HCT116 (cell line): ENCODE data around the gene DHRS13. TPM values are rescaled to one million over a fixed set of nuclear protein-coding genes. Genes with fewer than 3 reads are reported as not detected.

ENCODE experiments used
- ATAC-seq: fragments of 200-7000 bp; cut with Tn5 transposase; 2 replicates; pipeline ENCODE4 v1.9.1; 2020; ENCODE audit warnings: mild to moderate bottlenecking, moderate library complexity
- BruUV-seq: library from RNA; stranded (reverse); fragments of 400-500 nt; replicated peaks from 2 replicates; lab custom pipeline; 2021; lab: Mats Ljungman, UMichigan
- CTCF ChIA-PET: fragments of 300-600 bp; sonication (Branson Sonifier 250); formaldehyde crosslinking; loops from one replicate; lab custom pipeline; 2021; ENCODE audit warnings: antibody characterized with exemption; lab: Charles Lee
- POLR2A ChIA-PET: fragments of 300-600, 350-600 bp; sonication (Branson Sonifier 250); formaldehyde crosslinking; loops from one replicate; lab custom pipeline; 2021; ENCODE audit warnings: antibody characterized with exemption; lab: Charles Lee
- RAD21 ChIA-PET, 2 experiments: fragments of 300-600 bp; sonication (Branson Sonifier 250); formaldehyde crosslinking; loops; one replicate each; lab custom pipeline; 2023; ENCODE audit warnings: low total read pairs in 2 of 2; ENCODE audit not compliant: uncharacterized antibody in 2 of 2, unreplicated experiment in 2 of 2, low non-redundant PET in 1 of 2; lab: Charles Lee
- DNase-seq: peaks from one replicate; pipeline ENCODE4 v3.0.0-alpha.2; 2010; ENCODE audit warnings: low read depth, low spot score
- H2AFZ ChIP-seq: fragments of 200-600 bp; shearing (Covaris generic), sonication (generic); 2 replicates; pipeline ENCODE4 v1.6.1; 2017; ENCODE audit warnings: low read depth, mixed run types, mixed read lengths, antibody characterized with exemption, low read length; ENCODE audit not compliant: poor library complexity, severe bottlenecking
- H3K27ac ChIP-seq: 2 replicates; pipeline ENCODE4 v1.5.1; 2012; ENCODE audit warnings: low read depth, low read length
- H3K27me3 ChIP-seq: fragments of 200-600 bp; sonication (generic); 2 replicates; pipeline ENCODE4 v1.6.1; 2016; ENCODE audit warnings: mixed run types, low read length, mixed read lengths; ENCODE audit not compliant: insufficient read depth
- H3K36me3 ChIP-seq, 2 experiments: fragments of 200-500 bp in 1 of 2; fragments of 200-600 bp in 1 of 2; sonication (Bioruptor generic) in 1 of 2; sonication (generic) in 1 of 2; 2 replicates each; pipeline versions ENCODE4 v1.5.1 to v1.6.1; 2014 to 2016; ENCODE audit warnings: low read length in 2 of 2, inconsistent platforms in 1 of 2, mixed read lengths in 1 of 2, mixed run types in 1 of 2; ENCODE audit not compliant: insufficient read depth in 2 of 2, control insufficient read depth in 1 of 2
- H3K4me1 ChIP-seq, 2 experiments: fragments of 200-600 bp in 1 of 2; sonication (generic) in 1 of 2; 2 replicates each; pipeline versions ENCODE4 v1.5.1 to v1.6.1; 2012 to 2017; ENCODE audit warnings: low read length in 2 of 2, inconsistent platforms in 1 of 2, mild to moderate bottlenecking in 1 of 2, mixed read lengths in 1 of 2, mixed run types in 1 of 2, moderate library complexity in 1 of 2; ENCODE audit not compliant: insufficient read depth in 2 of 2, control insufficient read depth in 1 of 2
- H3K4me2 ChIP-seq: fragments of 200-600 bp; sonication (generic); 2 replicates; pipeline ENCODE4 v1.6.1; 2017; ENCODE audit warnings: mixed run types, low read length, mixed read lengths
- H3K4me3 ChIP-seq, 2 experiments: fragments of 200-600 bp in 1 of 2; sonication (generic) in 1 of 2; replicated peaks in 1 of 2; 2 replicates each; pipeline ENCODE4 v1.5.1; 2011 to 2016; ENCODE audit warnings: low read length in 2 of 2, control low read depth in 1 of 2, low read depth in 1 of 2, mild to moderate bottlenecking in 1 of 2, mixed read lengths in 1 of 2, mixed run types in 1 of 2
- H3K79me2 ChIP-seq: fragments of 200-600 bp; sonication (generic); 2 replicates; pipeline ENCODE4 v1.6.1; 2017; ENCODE audit warnings: mild to moderate bottlenecking, mixed run types, low read length, moderate library complexity, mixed read lengths; ENCODE audit not compliant: insufficient read depth
- H3K9ac ChIP-seq: fragments of 200-600 bp; sonication (generic); 2 replicates; pipeline ENCODE4 v1.6.1; 2016; ENCODE audit warnings: low read length, mixed read lengths
- H3K9me2 ChIP-seq: fragments of 200-600 bp; sonication (generic), shearing (Covaris generic); 2 replicates; pipeline ENCODE4 v1.6.1; 2017; ENCODE audit warnings: mixed run types, mild to moderate bottlenecking, moderate library complexity; ENCODE audit not compliant: insufficient read depth
- H3K9me3 ChIP-seq, 2 experiments: fragments of 200-500 bp in 1 of 2; fragments of 200-600 bp in 1 of 2; sonication (Bioruptor generic) in 1 of 2; sonication (generic) in 1 of 2; 2 replicates each; pipeline ENCODE4 v1.6.1; 2014 to 2017; ENCODE audit warnings: low read length in 2 of 2, mixed read lengths in 2 of 2, inconsistent platforms in 1 of 2, low read depth in 1 of 2, mild to moderate bottlenecking in 1 of 2, mixed run types in 1 of 2, moderate library complexity in 1 of 2; ENCODE audit not compliant: control insufficient read depth in 1 of 2, insufficient read depth in 1 of 2
- H4K20me1 ChIP-seq: fragments of 200-600 bp; sonication (generic), shearing (Covaris generic); 2 replicates; pipeline ENCODE4 v1.6.1; 2017; ENCODE audit warnings: mixed run types, mild to moderate bottlenecking, moderate library complexity; ENCODE audit not compliant: insufficient read depth
- ATF3 ChIP-seq: IDR thresholded peaks from 2 replicates; pipeline ENCODE4 v1.6.1; 2012
- CBX3 ChIP-seq: IDR thresholded peaks from 2 replicates; pipeline ENCODE4 v1.6.1; 2012; ENCODE audit warnings: low read depth
- CEBPB ChIP-seq: IDR thresholded peaks from 2 replicates; pipeline ENCODE4 v1.6.1; 2012; ENCODE audit warnings: low read depth
- EGR1 ChIP-seq: IDR thresholded peaks from 2 replicates; pipeline ENCODE4 v1.6.1; 2012; ENCODE audit warnings: low read depth
- ELF1 ChIP-seq: IDR thresholded peaks from 2 replicates; pipeline ENCODE4 v1.6.1; 2012; ENCODE audit warnings: low read depth, borderline replicate concordance
- EZH2 ChIP-seq: fragments of 200-600 bp; sonication (generic); IDR thresholded peaks from 2 replicates; pipeline ENCODE4 v1.6.1; 2017; ENCODE audit warnings: antibody characterized with exemption, mixed run types
- FOSL1 ChIP-seq: IDR thresholded peaks from 2 replicates; pipeline ENCODE4 v1.6.1; 2012; ENCODE audit warnings: low read depth
- MAX ChIP-seq: IDR thresholded peaks from 2 replicates; pipeline ENCODE4 v1.6.1; 2012
- POLR2A ChIP-seq: IDR thresholded peaks from 2 replicates; pipeline ENCODE4 v1.7.0; 2011; ENCODE audit warnings: borderline replicate concordance; ENCODE audit not compliant: insufficient read depth, insufficient read length; ENCODE audit errors: extremely low read depth
- POLR2AphosphoS5 ChIP-seq: IDR thresholded peaks from 2 replicates; pipeline ENCODE4 v1.6.1; 2011; ENCODE audit warnings: mild to moderate bottlenecking, low read depth, low read length, moderate library complexity
- RAD21 ChIP-seq: IDR thresholded peaks from 2 replicates; pipeline ENCODE4 v1.6.1; 2012; ENCODE audit warnings: low read depth, mild to moderate bottlenecking
- SIN3A ChIP-seq: IDR thresholded peaks from 2 replicates; pipeline ENCODE4 v1.6.1; 2012; ENCODE audit warnings: low read depth
- SP1 ChIP-seq: IDR thresholded peaks from 2 replicates; pipeline ENCODE4 v1.6.1; 2012; ENCODE audit warnings: low read depth
- SRF ChIP-seq: IDR thresholded peaks from 2 replicates; pipeline ENCODE4 v1.6.1; 2012; ENCODE audit warnings: low read depth
- TCF7L2 ChIP-seq: IDR thresholded peaks from 2 replicates; pipeline ENCODE4 v1.7.0; 2011; ENCODE audit warnings: borderline replicate concordance, inconsistent platforms; ENCODE audit not compliant: insufficient read depth, insufficient read length; ENCODE audit errors: extremely low read depth
- YY1 ChIP-seq: IDR thresholded peaks from 2 replicates; pipeline ENCODE4 v1.6.1; 2011; ENCODE audit warnings: low read length, low read depth, moderate library complexity, mild to moderate bottlenecking; ENCODE audit not compliant: insufficient replicate concordance; ENCODE audit errors: extremely low read depth
- ZBTB33 ChIP-seq: IDR thresholded peaks from 2 replicates; pipeline ENCODE4 v1.6.1; 2011; ENCODE audit warnings: mild to moderate bottlenecking, low read length, moderate library complexity; ENCODE audit not compliant: insufficient replicate concordance; ENCODE audit errors: extremely low read depth
- ZNF274 ChIP-seq: fragments of 200-500 bp; sonication (Bioruptor generic); IDR thresholded peaks from 2 replicates; pipeline ENCODE4 v1.6.1; 2014; ENCODE audit warnings: mild to moderate bottlenecking, low read depth, low read length, inconsistent platforms
- intact Hi-C: fragments of 100-400 bp; cut with micrococcal nuclease; formaldehyde crosslinking; loops from 2 replicates; pipeline ENCODE4 v1.10.0; 2022
- total RNA-seq: library from RNA; stranded (reverse); gene quantifications from one replicate; pipeline ENCODE4 v1.2.1, GENCODE V29; 2021; ENCODE audit not compliant: unreplicated experiment
- TF ChIP-seq, protein P1 (sequence below): IDR thresholded peaks from 2 replicates; pipeline ENCODE4 v1.6.1; 2012; ENCODE audit warnings: low read depth

Gene DHRS13
- total RNA-seq, 1 experiment from 2014 or later = 13.5 TPM

DNA sequence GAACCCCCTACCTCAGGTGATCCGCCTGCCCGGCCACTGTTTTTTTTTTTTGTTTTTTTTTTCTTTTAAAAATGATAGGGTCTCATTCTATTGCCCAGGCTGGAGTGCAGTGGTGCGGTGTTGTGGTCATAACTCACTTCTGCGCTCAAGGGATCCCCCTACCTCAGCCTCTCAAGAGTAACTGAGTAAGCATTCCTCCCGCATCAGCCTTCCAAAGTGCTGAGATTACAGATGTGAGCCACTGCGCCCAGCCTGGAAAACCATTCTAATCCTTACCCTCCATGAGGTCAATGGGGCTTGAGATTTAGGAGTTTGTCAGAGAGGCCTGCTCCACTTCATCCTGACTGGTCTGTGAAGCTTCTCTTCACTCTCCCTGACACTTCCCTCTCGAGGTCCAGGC, 35.6 kb downstream of the DHRS13 start:
- Histone ChIP-seq H4K20me1 (no peaks in the 10 kb centered on the region), H3K9me2 (no peaks in the 10 kb centered on the region), H3K27me3 (no peaks in the 10 kb centered on the region), H3K4me3 (no peak overlapping the region), H3K9me3 (no peaks in the 10 kb centered on the region), H3K79me2 (no peaks in the 10 kb centered on the region), H3K4me1 (no peaks in the 10 kb centered on the region), H3K27ac (no peak overlapping the region), H3K9ac (no peak overlapping the region), H3K36me3 (no peaks in the 10 kb centered on the region), H3K4me2 (no peak overlapping the region), H2AFZ (no peak overlapping the region)
- intact Hi-C loops = no loop called here
- CTCF ChIA-PET = no interaction called here
- POLR2A ChIA-PET = no interaction called here
- no peak for DNase-seq
- TF ChIP-seq CBX3 (no peak), EGR1 (no peak), EZH2 (no peak), YY1 (no peak), ATF3 (no peak), RAD21 (no peak), ZBTB33 (no peak), POLR2A (no peak), ELF1 (no peak), MAX (no peak), SRF (no peak), ZNF274 (no peak), CEBPB (no peak), TCF7L2 (no peak), POLR2AphosphoS5 (no peak), SP1 (no peak), FOSL1 (no peak), SIN3A (no peak)
- TF ChIP-seq, protein P1, sequence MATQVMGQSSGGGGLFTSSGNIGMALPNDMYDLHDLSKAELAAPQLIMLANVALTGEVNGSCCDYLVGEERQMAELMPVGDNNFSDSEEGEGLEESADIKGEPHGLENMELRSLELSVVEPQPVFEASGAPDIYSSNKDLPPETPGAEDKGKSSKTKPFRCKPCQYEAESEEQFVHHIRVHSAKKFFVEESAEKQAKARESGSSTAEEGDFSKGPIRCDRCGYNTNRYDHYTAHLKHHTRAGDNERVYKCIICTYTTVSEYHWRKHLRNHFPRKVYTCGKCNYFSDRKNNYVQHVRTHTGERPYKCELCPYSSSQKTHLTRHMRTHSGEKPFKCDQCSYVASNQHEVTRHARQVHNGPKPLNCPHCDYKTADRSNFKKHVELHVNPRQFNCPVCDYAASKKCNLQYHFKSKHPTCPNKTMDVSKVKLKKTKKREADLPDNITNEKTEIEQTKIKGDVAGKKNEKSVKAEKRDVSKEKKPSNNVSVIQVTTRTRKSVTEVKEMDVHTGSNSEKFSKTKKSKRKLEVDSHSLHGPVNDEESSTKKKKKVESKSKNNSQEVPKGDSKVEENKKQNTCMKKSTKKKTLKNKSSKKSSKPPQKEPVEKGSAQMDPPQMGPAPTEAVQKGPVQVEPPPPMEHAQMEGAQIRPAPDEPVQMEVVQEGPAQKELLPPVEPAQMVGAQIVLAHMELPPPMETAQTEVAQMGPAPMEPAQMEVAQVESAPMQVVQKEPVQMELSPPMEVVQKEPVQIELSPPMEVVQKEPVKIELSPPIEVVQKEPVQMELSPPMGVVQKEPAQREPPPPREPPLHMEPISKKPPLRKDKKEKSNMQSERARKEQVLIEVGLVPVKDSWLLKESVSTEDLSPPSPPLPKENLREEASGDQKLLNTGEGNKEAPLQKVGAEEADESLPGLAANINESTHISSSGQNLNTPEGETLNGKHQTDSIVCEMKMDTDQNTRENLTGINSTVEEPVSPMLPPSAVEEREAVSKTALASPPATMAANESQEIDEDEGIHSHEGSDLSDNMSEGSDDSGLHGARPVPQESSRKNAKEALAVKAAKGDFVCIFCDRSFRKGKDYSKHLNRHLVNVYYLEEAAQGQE = no peak
- BruUV-seq = no TSS peak
- RAD21 ChIA-PET = no interaction called here
- no peak for ATAC-seq
